Astrocyte (in vitro differentiated cells and primary cell): ENCODE measurements around the gene OR2K2.

ENCODE experiments used
- EZH2 ChIP-seq: IDR thresholded peaks from 2 replicates; pipeline ENCODE4 v1.6.1; 2012; ENCODE audit warnings: mild to moderate bottlenecking, low read length, inconsistent platforms; ENCODE audit not compliant: insufficient read depth
- TF ChIP-seq, protein P1 (sequence below): IDR thresholded peaks from 2 replicates; pipeline ENCODE4 v1.5.1; 2011; ENCODE audit warnings: low read depth, mild to moderate bottlenecking, inconsistent platforms, low read length, moderate library complexity; ENCODE audit not compliant: insufficient read depth

- TF ChIP-seq, protein P1, sequence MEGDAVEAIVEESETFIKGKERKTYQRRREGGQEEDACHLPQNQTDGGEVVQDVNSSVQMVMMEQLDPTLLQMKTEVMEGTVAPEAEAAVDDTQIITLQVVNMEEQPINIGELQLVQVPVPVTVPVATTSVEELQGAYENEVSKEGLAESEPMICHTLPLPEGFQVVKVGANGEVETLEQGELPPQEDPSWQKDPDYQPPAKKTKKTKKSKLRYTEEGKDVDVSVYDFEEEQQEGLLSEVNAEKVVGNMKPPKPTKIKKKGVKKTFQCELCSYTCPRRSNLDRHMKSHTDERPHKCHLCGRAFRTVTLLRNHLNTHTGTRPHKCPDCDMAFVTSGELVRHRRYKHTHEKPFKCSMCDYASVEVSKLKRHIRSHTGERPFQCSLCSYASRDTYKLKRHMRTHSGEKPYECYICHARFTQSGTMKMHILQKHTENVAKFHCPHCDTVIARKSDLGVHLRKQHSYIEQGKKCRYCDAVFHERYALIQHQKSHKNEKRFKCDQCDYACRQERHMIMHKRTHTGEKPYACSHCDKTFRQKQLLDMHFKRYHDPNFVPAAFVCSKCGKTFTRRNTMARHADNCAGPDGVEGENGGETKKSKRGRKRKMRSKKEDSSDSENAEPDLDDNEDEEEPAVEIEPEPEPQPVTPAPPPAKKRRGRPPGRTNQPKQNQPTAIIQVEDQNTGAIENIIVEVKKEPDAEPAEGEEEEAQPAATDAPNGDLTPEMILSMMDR: no peak
- TF ChIP-seq EZH2: no peak
Observed at GRCh38 chr9:111320631-111321030, 9.4 kb downstream of the OR2K2 start.
